Measurements from ENCODE around the gene NAALADL2. TPM values are rescaled to one million over a fixed set of nuclear protein-coding genes. Genes with fewer than 3 reads are reported as not detected.
"Not testable (repeated sequence)": the region's sequence is repeated elsewhere in the genome, so short reads cannot be mapped to it uniquely, and the experiment has no call there.

NAALADL2 gene
- total RNA-seq, 2 donors from 2014 or later: 8.5 to 24.3 TPM

- no peak for TF ChIP-seq CTCF (IDR thresholded peaks at IDR 0.05)
- Histone ChIP-seq H3K9me3 (no peaks in the 10 kb centered on the region), H3K9ac (ENCODE audit: low read depth in 2 of 2, low read length in 2 of 2) (no peak overlapping the region), H3K27ac (no peak overlapping the region), H3K4me1 (no peaks in the 10 kb centered on the region), H3K4me3 (no peak overlapping the region), H3K36me3 (no peaks in the 10 kb centered on the region), H3K27me3 (no peaks in the 10 kb centered on the region)
- intact Hi-C loops (cut with DNase I): no loop called here
- no peak for DNase-seq
Observed at GRCh38 chr3:175070946-175071345, 211.8 kb downstream of the NAALADL2 start.

- Histone ChIP-seq H3K4me3 (no peak overlapping the region), H3K4me1 (no peaks in the 10 kb centered on the region), H3K27me3 (no peaks in the 10 kb centered on the region), H3K9ac (ENCODE audit: low read depth in 2 of 2, low read length in 2 of 2) (no peak overlapping the region), H3K27ac (no peak overlapping the region), H3K36me3 (no peaks in the 10 kb centered on the region), H3K9me3 (no peaks in the 10 kb centered on the region)
- DNase-seq: no peak
- TF ChIP-seq CTCF (IDR thresholded peaks at IDR 0.05): no peak
- intact Hi-C loops (cut with DNase I): no loop called here
Observed at GRCh38 chr3:175073219-175073905, 214.2 kb downstream of the NAALADL2 start.

- no peak for DNase-seq
- TF ChIP-seq CTCF (IDR thresholded peaks at IDR 0.05): no peak
- no peaks in the 10 kb centered on the region for H3K9me3 ChIP-seq
- H3K27me3 ChIP-seq: no peaks in the 10 kb centered on the region
- H3K36me3 ChIP-seq: no peaks in the 10 kb centered on the region
- no peak overlapping the region for H3K4me3 ChIP-seq
- H3K27ac ChIP-seq: no peak overlapping the region
- H3K4me1 ChIP-seq: no peaks in the 10 kb centered on the region
- H3K9ac ChIP-seq (ENCODE audit: low read depth in 2 of 2, low read length in 2 of 2): no peak overlapping the region
- intact Hi-C loops (cut with DNase I): no loop called here
Observed at GRCh38 chr3:175075269-175075668, 216.1 kb downstream of the NAALADL2 start.

GRCh38 chr3:175077216-175077615, 218.1 kb downstream of the NAALADL2 start:
- no peaks in the 10 kb centered on the region for H3K9me3 ChIP-seq
- no peaks in the 10 kb centered on the region for H3K4me1 ChIP-seq
- intact Hi-C loops (cut with DNase I): no loop called here
- no peak overlapping the region for H3K9ac ChIP-seq (ENCODE audit: low read depth in 2 of 2, low read length in 2 of 2)
- no peak overlapping the region for H3K4me3 ChIP-seq
- no peaks in the 10 kb centered on the region for H3K36me3 ChIP-seq
- no peak for TF ChIP-seq CTCF (IDR thresholded peaks at IDR 0.05)
- H3K27me3 ChIP-seq: no peaks in the 10 kb centered on the region
- DNase-seq: no peak
- no peak overlapping the region for H3K27ac ChIP-seq

GRCh38 chr3:175082631-175083030, 223.5 kb downstream of the NAALADL2 start:
- no peaks in the 10 kb centered on the region for H3K4me1 ChIP-seq
- TF ChIP-seq CTCF (IDR thresholded peaks at IDR 0.05): no peak
- no peak overlapping the region for H3K27ac ChIP-seq
- H3K9ac ChIP-seq (ENCODE audit: low read depth in 2 of 2, low read length in 2 of 2): no peak overlapping the region
- no peaks in the 10 kb centered on the region for H3K9me3 ChIP-seq
- H3K36me3 ChIP-seq: no peaks in the 10 kb centered on the region
- no peaks in the 10 kb centered on the region for H3K27me3 ChIP-seq
- no peak overlapping the region for H3K4me3 ChIP-seq
- intact Hi-C loops (cut with DNase I): no loop called here
- DNase-seq: no peak

GRCh38 chr3:175087128-175087527, 228.0 kb downstream of the NAALADL2 start:
- DNase-seq; H3K4me3 ChIP-seq; H3K27me3 ChIP-seq; H3K9me3 ChIP-seq; H3K9ac ChIP-seq (ENCODE audit: low read depth in 2 of 2, low read length in 2 of 2); intact Hi-C loops (cut with DNase I); H3K4me1 ChIP-seq; H3K36me3 ChIP-seq; H3K27ac ChIP-seq: not testable (repeated sequence)
